ENCODE results near the gene GTPBP2.
A peak's percentile ranks its signal among the peaks of the same experiment; 100 is the strongest.
"Not testable (repeated sequence)": the region's sequence is repeated elsewhere in the genome, so short reads cannot be mapped to it uniquely, and the experiment has no call there.

GTPBP2 gene

DNA sequence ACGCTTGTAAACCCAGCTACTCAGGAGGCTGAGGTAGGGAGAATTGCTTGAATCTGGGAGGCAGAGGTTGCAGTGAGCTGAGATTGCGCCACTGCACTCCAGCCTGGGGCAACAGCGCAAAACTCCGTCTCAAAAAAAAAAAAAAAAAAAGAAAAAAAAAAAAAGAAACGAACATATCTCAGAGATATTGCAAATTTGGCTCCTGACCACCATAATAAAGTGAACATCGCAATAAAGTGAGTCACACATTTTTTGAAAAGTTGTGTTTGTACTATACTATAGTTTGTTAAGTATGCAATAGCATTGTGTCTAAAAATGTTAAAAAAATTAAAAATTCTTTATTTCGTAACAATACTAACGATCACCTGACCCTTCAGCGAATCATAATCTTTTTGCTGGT lies 29.1 kb upstream of the GTPBP2 start:
- DNase-seq, result no peak

DNA sequence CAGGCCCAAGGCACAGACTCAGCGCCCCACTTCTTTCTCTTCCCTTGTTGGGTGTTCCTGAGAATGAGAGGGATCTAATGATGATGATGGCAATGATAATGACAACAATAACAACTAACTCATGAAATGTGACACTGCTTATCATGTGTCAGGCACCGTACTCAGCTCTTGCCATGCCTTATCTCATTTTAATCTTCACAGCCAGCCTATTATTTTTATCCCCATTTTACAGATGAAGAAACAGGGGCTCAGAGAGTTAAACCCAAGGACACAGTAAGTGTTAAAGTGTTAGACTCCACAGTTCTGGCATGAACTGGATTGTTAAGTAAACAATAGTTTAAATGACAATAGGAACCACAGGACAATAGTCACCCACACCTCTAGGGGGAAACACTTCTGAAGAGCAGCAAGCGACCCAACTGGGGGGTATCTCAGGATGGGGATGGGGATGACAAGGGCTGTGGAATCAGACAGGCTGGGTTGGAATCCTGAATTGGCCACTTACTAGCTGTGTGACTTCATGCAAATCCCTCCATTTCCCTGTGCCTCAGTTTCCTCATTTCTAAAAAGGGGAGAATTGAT lies 28.2 kb upstream of the GTPBP2 start:
- no peak for DNase-seq

DNA sequence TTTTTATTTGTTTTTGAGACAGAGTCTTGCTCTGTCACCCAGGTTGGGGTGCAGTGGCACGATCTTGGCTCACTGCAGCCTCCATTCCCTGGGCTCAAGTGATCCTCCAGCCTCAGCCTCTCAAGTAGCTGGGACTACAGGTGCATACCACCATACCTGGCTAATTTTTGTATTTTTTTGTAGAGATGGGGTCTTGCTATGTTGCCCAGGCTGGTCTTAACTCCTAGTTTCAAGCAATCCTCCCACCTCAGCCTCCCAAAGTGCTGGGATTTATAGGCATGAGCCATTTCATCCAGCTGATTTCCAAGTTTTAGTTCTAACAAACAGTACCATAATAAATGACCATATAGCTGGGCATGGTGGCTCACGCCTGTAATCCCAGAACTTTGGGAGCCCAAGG lies 23.8 kb upstream of the GTPBP2 start:
- not testable (repeated sequence) for DNase-seq

DNA sequence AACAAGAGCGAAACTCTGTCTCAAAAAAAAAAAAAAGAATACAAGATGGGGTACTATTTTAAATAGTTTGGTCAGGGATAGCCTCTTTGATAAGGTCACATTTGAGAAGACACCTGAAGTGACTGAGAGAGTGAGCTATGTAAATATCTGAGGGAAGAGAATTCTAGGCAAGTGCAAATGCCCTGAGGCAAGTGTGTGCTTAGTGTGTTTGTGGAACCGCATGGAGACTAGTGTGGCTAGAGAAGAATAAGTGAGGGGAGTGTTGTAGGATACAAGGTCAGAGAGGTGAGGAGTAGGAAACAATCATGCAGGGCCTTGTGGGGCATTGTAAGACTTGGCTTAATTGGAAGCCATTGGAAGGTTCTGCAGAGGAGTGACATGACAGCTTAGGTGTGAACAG lies 19.2 kb upstream of the GTPBP2 start:
- DNase-seq, result no peak

DNA sequence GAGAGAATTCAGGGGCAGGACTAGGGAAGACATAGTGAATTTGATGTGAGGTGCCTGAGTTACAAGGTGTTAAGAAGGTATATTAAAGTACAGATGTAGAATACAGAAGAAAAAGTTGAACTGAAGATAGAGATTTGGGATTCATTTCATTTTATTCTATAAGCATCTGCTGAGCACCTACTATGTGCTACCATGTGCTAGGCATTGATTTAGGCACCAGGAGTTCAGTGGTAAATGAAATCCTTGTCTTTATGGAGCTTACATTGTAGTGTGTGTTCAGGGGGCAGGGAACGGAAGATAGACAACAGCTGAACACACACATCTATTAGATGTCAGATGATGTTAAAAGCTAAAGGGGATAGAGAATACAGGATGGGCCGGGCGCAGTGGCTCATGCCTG lies 18.5 kb upstream of the GTPBP2 start:
- no peak for DNase-seq

DNA sequence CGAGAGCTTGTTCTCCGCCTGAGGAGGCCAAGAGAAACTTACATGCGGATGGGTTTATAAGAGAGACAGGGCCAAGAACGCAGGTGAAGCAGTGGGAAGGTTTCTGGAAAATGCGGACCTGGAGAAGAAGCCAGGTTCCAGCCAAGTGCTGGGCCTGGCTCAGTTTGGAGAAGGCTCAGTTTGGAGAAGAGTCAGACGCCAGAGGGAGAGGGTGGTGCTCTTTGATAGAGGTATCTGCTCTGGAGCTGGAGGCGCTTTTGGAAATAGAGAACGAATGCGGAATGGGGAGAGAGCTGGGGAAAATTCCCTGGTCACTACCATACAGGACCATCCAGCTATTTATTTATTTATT lies 16.5 kb upstream of the GTPBP2 start:
- DNase-seq, result no peak

DNA sequence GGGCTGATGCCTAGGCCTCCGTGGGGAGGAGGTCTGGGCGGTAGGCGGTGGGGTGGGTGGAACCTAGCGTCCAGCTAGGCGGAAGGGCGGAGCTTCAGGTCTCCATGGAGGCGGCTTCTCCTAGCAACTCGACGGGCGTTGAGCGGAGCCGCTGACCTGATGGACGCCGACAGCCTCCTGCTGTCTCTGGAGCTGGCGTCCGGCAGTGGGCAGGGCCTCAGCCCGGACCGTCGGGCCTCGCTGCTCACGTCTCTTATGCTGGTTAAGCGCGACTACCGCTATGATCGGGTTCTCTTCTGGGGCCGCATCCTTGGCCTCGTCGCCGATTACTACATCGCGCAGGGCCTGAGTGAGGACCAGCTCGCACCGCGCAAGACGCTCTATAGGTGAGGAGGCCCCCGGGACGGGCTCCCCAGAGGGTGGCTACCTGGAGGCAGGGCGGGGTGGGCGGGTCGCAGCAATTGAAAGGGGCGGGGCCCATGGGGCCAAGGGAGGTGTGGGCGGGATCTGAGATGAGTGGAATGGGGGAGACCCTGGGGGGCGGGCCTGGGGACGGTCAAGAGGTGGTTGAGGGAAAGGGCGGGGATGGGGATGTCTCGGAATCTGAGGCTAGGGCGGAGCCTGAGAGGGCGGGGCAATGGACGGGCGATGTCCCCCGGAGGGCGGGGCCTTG lies 16.0 kb upstream of the GTPBP2 start, which contains the start of gene RSPH9:
TSS of gene RSPH9 (plus strand) at position 97 of the 673 bp plus-strand sequence. CDS start at position 160, 63 bp downstream.
- peak; percentile 60 to 63 for DNase-seq

DNA sequence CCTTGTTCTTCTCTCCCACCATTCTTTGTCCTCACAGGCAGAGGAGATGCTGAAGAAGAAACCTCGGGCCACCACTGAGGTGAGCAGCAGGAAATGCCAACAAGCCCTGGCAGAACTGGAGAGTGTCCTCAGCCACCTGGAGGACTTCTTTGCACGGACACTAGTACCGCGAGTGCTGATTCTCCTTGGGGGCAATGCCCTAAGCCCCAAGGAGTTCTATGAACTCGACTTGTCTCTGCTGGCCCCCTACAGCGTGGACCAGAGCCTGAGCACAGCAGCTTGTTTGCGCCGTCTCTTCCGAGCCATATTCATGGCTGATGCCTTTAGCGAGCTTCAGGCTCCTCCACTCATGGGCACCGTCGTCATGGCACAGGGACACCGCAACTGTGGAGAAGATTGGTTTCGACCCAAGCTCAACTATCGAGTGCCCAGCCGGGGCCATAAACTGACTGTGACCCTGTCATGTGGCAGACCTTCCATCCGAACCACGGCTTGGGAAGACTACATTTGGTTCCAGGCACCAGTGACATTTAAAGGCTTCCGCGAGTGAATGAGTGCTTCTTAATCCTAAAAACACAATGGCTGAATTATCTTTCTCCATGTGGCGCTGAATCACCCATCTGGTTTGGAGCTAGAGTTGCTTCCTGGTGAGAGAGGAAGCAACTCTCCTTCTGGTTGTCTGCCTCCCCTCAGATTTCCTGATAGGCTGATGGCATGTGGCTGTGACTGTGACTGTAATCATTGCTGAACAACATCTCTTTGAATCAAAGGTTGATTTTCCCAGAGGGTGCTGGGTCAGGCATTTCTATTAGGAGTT lies 11.1 kb upstream of the GTPBP2 start:
- DNase-seq, result no peak

DNA sequence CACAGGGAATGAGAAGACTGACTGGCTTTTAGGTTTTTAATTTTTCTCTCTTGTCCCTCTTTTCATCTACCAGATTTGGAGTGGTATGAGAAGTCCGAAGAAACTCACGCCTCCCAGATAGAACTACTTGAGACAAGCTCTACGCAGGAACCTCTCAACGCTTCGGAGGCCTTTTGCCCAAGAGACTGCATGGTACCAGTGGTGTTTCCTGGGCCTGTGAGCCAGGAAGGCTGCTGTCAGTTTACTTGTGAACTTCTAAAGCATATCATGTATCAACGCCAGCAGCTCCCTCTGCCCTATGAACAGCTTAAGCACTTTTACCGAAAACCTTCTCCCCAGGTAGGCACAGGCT lies 7.2 kb upstream of the GTPBP2 start:
- no peak for DNase-seq

DNA sequence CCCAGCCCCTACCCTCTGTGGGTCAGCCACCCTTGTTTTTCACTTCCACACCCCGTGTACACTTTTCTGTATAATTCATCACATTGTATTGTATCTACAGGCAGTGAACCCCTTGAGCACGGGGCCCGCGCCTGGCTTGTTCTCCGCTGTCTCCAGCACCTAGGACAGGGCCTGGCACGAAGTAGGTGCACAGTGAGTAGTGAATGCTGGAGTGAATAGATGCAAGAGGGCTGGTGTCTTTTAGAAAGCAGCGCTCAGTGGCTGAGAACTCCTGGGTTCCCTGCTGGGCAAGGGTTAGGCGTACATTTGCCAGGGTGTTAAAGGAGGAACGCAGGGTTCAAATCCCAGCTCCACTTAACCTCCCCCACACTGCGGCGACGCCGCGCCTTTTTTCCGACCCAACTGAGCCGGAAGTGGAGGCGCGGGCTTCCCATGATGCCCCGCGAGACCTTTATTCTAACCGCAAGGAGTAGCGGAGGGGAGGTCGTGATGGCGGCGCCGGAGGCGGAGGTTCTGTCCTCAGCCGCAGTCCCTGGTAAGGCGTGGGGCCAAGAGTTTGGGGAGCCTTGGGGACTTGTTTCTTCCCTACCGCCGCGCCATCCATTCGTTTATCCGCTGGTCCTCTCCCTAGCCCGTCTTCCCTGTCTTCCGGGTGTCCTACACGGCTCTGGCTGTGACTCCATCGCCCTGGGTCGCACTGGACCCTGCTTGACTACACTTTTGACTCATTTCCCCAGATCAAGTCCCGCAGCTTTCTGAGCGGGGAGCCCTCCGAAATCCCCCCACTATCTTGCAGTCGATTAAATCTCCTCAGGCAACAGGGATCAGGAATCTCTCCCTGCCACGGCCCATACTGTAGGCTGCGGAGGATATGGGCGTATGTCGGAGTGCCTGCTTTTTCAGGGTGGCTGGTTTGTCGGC lies 6.6 kb upstream of the GTPBP2 start, which contains the start of gene MAD2L1BP:
TSS of gene MAD2L1BP (plus strand) at position 454 of the 921 bp plus-strand sequence. CDS start at position 490, 36 bp downstream.
- DNase-seq, result peak; percentile 81 to 87

DNA sequence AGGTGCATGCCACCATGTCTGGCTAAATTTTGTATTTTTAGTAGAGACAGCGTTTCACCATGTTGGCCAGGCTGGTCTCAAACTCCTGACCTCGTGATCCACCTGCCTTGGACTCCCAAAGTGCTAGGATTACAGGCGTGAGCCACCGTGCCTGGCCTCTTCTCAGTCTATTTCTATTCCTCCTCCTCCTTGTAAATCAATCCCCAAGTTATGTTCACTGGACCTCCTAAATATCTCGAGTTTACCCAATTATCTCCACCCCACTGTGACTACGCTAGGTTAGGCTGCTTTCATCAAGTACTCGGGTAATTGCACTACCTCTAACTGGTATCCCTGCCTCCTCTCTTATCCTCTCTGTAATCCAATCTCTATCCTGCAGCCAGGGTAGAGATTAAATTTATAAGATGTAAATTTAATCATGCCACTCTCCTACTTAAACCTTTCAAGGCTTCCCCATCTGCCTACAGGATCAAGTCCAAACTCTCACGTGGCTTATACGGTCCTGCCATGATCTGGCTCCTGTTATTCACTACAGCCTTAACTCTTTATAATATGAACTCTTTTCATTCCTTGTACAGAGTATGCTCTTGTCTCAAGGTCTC lies 5.7 kb upstream of the GTPBP2 start:
- no peak for DNase-seq

DNA sequence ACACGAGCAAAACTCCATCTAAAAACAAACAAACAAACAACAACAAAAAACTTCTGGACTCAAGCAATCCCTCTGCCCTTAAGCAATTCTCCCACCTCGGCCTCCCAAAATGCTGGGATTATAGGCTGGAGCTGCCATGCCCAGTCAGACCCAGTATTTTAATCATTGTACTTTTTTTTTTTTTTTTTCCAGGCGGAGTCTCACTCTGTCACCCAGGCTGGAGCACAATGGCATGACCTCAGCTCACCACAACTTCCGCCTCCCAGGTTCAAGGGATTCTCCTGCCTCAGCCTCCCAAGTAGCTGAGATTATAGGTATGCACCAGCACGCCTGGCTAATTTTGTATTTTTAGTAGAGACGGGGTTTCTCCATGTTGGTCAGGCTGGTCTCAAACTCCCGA lies 3.9 kb upstream of the GTPBP2 start:
- DNase-seq, result not testable (repeated sequence)

DNA sequence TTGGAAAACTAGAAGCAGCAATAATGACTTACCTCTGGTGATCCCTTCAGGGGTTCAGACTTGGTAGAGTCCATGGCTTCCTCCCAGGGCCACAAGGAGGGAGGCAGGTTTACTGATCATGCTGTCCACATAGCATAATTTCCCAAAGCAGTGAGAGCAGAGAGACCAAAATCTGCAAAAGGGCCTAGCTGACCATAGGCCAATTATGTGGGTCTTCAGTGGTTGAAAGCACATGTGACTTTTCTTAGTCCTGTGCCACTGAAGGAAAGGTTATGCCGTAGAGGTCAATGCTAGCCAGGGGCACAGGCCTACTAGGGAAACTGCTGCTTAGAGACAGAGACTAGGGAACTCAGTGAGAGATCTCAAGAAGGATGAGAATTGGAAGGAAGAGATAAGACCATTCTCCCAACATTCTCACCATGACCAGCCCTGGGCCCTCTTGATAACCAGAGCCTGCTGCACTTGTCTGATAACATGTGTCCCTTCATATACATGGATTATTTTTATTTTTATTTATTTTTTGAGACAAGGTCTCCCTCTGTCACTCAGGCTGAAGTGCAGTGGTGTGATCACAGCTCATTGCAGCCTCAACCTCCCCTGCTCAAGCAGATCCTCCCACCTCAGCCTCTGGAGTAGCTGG lies 2.0 kb upstream of the GTPBP2 start:
- DNase-seq, result no peak

DNA sequence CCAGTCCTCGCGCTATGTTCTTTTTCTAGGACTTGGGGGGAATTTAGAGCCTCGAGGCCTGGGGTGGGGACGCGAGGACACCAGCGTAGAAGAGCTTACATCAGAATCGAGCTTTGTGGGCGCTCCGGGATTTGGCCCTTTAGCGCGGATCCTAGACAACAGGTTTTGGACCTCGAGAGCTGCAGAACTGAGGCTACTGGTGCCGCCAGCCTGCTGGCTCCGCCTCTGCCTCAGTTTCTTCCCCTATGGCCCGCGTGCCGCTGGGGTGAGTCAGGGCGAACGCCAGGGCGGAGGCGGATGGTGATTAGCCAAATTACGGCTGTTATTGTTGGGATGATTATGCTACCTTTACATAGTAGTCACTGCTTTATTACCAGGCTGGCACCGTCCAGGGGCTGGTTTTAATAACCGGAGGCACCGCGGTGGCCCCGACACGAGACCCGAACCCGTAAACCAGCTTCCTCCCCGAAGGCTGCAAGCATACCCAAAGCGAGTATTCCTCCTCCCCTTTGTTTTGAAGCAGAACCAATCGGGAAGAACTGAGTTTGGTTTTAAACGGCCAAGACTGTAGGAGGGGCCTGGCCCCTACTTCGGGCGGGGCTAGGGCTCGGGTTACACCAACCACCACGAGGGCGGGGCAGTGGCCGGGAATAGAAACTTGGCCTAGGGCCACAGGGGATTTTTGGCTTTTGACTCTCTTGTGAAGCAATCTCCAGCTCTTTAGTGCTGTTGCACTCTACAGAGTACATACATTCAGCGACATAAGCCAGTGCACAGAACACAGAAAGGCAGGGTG lies 639 bp upstream of the GTPBP2 start:
- peak; percentile 73 to 83 for DNase-seq

DNA sequence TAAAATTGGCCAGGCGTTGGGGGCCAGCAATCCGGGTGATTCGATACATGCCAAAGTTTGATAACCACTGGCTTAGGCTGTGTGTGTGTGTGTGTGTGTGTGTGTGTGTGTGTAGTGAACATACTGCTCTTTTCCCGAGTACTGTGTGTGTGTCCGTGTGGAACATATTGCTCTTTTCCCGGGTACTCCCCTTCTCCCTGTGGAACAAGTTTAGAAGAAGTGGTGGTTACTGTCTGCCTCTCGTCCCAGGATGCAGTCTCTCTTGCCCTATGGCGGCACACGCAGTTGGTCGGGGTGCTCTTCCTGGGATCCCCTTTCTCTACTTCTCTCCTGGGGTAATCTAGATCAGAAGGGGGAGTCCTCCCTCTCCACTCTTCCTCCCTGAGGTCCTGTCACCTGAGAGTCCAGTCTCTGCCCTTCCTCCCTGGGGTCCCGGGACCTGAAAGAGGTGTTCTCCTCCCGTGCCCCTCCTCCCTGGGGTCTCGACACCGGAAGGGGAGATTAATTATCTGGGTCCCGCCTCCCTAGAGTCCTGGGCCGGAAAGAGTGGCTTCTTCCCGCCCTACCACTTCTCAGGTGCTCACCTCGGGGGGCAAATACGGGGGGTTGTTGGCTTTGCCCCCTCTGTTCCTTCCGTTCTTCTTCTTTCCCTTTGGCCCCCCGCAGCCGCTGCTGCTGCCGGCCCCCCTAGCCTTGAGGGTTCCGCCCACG lies 516 bp downstream of the GTPBP2 start:
- DNase-seq, result peak; percentile 38 to 42

DNA sequence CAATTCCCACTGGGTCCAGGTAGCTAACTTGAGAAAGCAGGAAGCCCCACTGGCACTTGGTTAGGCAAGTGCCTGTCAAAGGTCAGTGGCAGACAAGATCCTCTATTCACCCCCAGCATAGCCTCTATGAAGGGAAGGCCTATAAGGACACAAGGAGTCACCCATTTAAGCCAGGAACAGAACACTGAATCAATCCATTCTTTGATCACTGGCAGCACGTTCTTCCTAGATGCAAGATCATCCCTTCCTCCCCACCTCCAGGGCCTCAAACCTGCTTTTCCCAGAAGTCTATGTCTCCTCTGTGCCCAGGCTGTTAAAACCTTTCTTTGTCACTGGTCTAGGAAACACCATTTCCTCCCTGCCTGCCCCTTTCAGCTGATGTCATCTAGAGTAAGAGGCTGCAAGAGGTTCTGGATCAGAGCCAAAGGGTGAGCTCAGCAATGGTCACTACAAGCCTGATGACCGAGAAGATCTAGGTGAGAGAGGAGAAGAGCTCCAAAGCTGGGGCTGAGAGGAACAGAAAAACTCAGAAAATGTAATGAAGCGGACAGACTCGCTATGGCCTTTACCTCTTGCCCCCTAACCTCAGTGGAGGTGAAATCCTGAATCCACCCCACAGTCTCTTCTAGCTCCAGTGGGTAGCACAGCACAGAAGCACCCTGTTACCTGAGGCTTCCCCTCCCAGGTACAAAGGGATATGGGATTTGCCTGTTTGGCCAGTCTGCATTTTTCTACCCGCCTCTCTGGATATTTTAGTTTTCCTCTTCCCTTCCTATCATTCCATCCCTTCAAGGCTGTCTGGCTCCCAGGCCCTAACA lies 1.8 kb downstream of the GTPBP2 start:
- no peak for DNase-seq

DNA sequence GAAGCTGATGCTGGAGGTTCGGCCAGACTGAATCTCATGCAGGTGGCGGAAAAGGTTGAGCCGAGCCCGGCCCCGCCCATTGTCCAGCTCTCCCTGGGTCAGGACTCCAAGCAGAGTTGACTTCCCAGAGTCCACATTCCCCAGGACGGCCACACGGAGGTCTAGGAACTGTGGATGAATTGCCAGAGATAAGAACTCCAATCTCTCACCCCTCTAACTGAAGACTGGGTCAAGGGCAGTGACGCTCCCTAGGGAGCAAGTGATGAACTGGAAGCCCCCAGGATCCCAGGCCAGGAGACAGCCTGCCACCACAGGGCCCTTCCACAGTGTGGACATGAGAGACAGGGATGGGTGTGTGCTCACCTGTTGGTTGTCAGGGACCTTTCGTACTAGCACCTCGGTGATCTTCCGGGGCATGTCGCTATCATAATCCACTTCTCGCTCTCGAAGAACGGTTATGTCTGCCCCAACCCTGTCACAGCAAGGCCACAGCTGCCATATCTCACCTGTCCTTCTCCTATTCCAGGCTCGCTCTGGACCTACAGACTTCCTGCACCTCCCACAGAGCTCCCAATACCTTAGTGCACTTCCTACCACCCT lies 3.6 kb downstream of the GTPBP2 start:
- no peak for DNase-seq

DNA sequence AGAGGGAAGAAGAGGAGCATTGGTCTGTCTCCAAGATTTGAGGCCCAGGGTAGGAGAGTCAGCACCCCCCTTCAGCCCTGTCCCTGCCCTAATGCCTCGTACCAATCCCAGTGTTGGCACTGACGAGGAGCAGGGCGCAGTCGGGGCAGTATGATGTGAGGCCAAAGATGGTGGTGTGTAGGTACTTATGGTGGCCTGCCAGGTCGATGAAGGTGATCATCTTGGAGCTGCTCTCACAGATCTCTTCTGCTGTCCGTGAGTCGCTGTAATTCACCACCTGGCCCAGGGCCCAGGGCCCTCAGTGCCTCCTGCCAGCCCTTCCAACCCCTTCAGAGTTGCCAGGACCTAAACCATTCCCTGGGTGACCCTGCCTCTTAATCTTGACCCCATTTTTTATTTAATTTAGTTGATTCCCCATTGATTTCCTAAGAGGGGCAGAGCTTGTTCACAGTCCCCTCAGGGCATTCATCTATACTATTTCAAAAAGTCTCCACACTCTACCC lies 4.2 kb downstream of the GTPBP2 start:
- DNase-seq, result no peak
